T-helper 9 cell (primary cell): ENCODE data around the gene EXOC6.

Source experiments
- DNase-seq: peaks from one replicate; pipeline ENCODE4 v3.0.0-alpha.2; 2020

The EXOC6 gene

GRCh38 chr10:92832998-92833650 lies 15.2 kb upstream of the EXOC6 start:
- no peak for DNase-seq

- DNase-seq: no peak
Measured at GRCh38 chr10:92834331-92834730, 14.0 kb upstream of the EXOC6 start.

GRCh38 chr10:92834986-92835385 lies 13.3 kb upstream of the EXOC6 start:
- no peak for DNase-seq

GRCh38 chr10:92837456-92837855 lies 10.9 kb upstream of the EXOC6 start:
- no peak for DNase-seq

- DNase-seq: peak; percentile 26
Measured at GRCh38 chr10:92839191-92840085, 8.9 kb upstream of the EXOC6 start.

- no peak for DNase-seq
Measured at GRCh38 chr10:92844746-92845145, 3.6 kb upstream of the EXOC6 start.

- no peak for DNase-seq
Measured at GRCh38 chr10:92845921-92846320, 2.4 kb upstream of the EXOC6 start.

- no peak for DNase-seq
Measured at GRCh38 chr10:92846344-92846743, 2.0 kb upstream of the EXOC6 start.

GRCh38 chr10:92846854-92847201 lies 1.5 kb upstream of the EXOC6 start:
- DNase-seq: no peak

- no peak for DNase-seq
Measured at GRCh38 chr10:92847202-92847864, 987 bp upstream of the EXOC6 start.

GRCh38 chr10:92848037-92848440 lies 281 bp upstream of the EXOC6 start:
- no peak for DNase-seq

- DNase-seq: no peak
Measured at GRCh38 chr10:92849234-92849525, 860 bp downstream of the EXOC6 start.

GRCh38 chr10:92849576-92850090 lies 1.3 kb downstream of the EXOC6 start:
- no peak for DNase-seq

GRCh38 chr10:92850185-92850584 lies 1.9 kb downstream of the EXOC6 start:
- no peak for DNase-seq

- DNase-seq: no peak
Measured at GRCh38 chr10:92851003-92851402, 2.7 kb downstream of the EXOC6 start.

GRCh38 chr10:92855560-92855959 lies 7.2 kb downstream of the EXOC6 start:
- DNase-seq: no peak

GRCh38 chr10:92857904-92858514 lies 9.7 kb downstream of the EXOC6 start:
- DNase-seq: no peak

- DNase-seq: no peak
Measured at GRCh38 chr10:92867235-92867634, 18.9 kb downstream of the EXOC6 start.

- no peak for DNase-seq
Measured at GRCh38 chr10:92868036-92868435, 19.7 kb downstream of the EXOC6 start.

- DNase-seq: no peak
Measured at GRCh38 chr10:92868557-92868956, 20.2 kb downstream of the EXOC6 start.

- DNase-seq: no peak
Measured at GRCh38 chr10:92873029-92873428, 24.7 kb downstream of the EXOC6 start.

GRCh38 chr10:92876509-92877036 lies 28.3 kb downstream of the EXOC6 start:
- no peak for DNase-seq

GRCh38 chr10:92880233-92880861 lies 32.0 kb downstream of the EXOC6 start:
- DNase-seq: no peak
